ENCODE results near the gene TMEM150A. TPM values are rescaled to one million over a fixed set of nuclear protein-coding genes. Genes with fewer than 3 reads are reported as not detected.

TMEM150A gene
- total and polyA plus RNA-seq, 2 of the 13 experiments (the other 11 are each of a cell fraction or from before 2014, with no cell fraction given) = 30.1 to 70.4 TPM

DNA sequence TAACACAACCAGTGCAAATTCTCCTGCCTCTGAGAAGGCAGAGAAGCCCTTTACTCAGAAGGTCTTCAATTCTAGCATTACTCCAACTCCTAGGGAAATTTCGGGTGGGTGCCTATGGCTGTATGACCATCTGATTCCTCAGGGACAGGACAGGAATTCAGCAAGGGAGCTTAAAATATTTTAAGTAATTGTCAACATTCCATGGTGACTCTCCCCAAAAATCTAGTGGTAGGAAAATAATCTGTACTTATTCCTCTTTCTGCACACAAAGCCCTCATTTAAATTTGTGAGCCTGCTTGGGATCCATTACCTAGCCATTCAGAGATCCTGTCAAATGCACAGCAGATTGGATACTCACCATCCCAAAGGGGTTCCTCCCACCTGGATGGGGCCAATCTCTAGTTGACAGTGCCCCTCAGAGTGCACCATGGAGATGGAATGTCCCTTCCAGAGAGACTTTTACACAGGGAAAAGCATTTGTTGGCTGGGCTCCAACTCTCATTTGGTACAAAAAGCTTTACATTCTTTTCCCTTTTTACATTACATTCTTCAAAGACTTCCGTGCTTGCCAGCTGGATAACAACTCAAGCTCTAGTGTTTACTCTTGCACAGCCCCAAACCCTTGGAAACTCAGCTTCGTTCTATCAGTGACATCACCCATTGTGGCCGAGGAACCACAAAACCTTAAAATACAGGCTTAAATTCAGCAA lies 3.1 kb upstream of the TMEM150A start (continued):
- TF ChIP-seq ZNF292 (CRISPR knock-in tag; IDR thresholded peaks at IDR 0.05; ENCODE audit: borderline replicate concordance, low read depth) = no peak
- TF ChIP-seq FOXO1 (CRISPR knock-in tag; IDR thresholded peaks at IDR 0.05) = peak; percentile 28; the same call in 1 of the 2 replicates
- TF ChIP-seq ELF3 (CRISPR knock-in tag; IDR thresholded peaks at IDR 0.05) = peak; percentile 28; the same call in 1 of the 2 replicates
- TF ChIP-seq SOX13 (IDR thresholded peaks at IDR 0.05) = no peak
- peak in 1 of 2 experiments; percentile 67; a peak in 2 of 4 replicates for TF ChIP-seq SOX13 (CRISPR knock-in tag; conservative IDR thresholded peaks at IDR 0.05 in 1 of 2, IDR thresholded peaks at IDR 0.05 in 1 of 2)
- no peak for TF ChIP-seq ZFP62 (CRISPR knock-in tag; IDR thresholded peaks at IDR 0.05)
- TF ChIP-seq, protein P1, sequence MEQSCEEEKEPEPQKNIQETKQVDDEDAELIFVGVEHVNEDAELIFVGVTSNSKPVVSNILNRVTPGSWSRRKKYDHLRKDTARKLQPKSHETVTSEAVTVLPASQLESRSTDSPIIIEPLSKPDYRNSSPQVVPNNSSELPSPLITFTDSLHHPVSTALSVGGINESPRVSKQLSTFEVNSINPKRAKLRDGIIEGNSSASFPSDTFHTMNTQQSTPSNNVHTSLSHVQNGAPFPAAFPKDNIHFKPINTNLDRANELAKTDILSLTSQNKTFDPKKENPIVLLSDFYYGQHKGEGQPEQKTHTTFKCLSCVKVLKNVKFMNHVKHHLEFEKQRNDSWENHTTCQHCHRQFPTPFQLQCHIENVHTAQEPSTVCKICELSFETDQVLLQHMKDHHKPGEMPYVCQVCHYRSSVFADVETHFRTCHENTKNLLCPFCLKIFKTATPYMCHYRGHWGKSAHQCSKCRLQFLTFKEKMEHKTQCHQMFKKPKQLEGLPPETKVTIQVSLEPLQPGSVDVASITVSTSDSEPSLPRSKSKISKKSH (CRISPR knock-in tag; IDR thresholded peaks at IDR 0.05; ENCODE audit: borderline replicate concordance) = no peak
- no peak for TF ChIP-seq TBX3 (IDR thresholded peaks at IDR 0.05; ENCODE audit: borderline replicate concordance)
- peak; percentile 23; the same call in 1 of the 2 replicates for TF ChIP-seq RXRB (CRISPR knock-in tag; IDR thresholded peaks at IDR 0.05; ENCODE audit: borderline replicate concordance)
- TF ChIP-seq POLR2A (IDR thresholded peaks at IDR 0.05; ENCODE audit: insufficient read depth in 1 of 2, low read depth in 2 of 2, low read length in 2 of 2) = no peak
- TF ChIP-seq ZNF644 (CRISPR knock-in tag; IDR thresholded peaks at IDR 0.05; ENCODE audit: low read depth) = no peak
- peak; percentile 68 for TF ChIP-seq FOXA3 (CRISPR knock-in tag; IDR thresholded peaks at IDR 0.05)
- TF ChIP-seq, protein P2, sequence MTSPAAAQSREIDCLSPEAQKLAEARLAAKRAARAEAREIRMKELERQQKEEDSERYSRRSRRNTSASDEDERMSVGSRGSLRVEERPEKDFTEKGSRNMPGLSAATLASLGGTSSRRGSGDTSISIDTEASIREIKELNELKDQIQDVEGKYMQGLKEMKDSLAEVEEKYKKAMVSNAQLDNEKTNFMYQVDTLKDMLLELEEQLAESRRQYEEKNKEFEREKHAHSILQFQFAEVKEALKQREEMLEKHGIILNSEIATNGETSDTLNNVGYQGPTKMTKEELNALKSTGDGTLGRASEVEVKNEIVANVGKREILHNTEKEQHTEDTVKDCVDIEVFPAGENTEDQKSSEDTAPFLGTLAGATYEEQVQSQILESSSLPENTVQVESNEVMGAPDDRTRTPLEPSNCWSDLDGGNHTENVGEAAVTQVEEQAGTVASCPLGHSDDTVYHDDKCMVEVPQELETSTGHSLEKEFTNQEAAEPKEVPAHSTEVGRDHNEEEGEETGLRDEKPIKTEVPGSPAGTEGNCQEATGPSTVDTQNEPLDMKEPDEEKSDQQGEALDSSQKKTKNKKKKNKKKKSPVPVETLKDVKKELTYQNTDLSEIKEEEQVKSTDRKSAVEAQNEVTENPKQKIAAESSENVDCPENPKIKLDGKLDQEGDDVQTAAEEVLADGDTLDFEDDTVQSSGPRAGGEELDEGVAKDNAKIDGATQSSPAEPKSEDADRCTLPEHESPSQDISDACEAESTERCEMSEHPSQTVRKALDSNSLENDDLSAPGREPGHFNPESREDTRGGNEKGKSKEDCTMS (CRISPR knock-in tag; conservative IDR thresholded peaks at IDR 0.05) = no peak
- no peak for TF ChIP-seq IKZF4 (CRISPR knock-in tag; IDR thresholded peaks at IDR 0.05; ENCODE audit: borderline replicate concordance, low read depth, not compliant biosample characterization)
- TF ChIP-seq ISL2 (CRISPR knock-in tag; IDR thresholded peaks at IDR 0.05) = peak; percentile 47; the same call in 1 of the 2 replicates
- TF ChIP-seq MTF1 (CRISPR knock-in tag; IDR thresholded peaks at IDR 0.05) = no peak
- no peak for TF ChIP-seq GABPA (IDR thresholded peaks at IDR 0.05; ENCODE audit: low read depth, low read length)
- no peak for TF ChIP-seq GABPA (CRISPR knock-in tag; IDR thresholded peaks at IDR 0.05; ENCODE audit: low read depth)
- no peak for TF ChIP-seq YEATS4 (CRISPR knock-in tag; IDR thresholded peaks at IDR 0.05; ENCODE audit: borderline replicate concordance)
- TF ChIP-seq ERF (CRISPR knock-in tag; IDR thresholded peaks at IDR 0.05) = no peak
- TF ChIP-seq POLR2AphosphoS2 (IDR thresholded peaks at IDR 0.05; ENCODE audit: low read depth, low read length) = no peak
- TF ChIP-seq, protein P3, sequence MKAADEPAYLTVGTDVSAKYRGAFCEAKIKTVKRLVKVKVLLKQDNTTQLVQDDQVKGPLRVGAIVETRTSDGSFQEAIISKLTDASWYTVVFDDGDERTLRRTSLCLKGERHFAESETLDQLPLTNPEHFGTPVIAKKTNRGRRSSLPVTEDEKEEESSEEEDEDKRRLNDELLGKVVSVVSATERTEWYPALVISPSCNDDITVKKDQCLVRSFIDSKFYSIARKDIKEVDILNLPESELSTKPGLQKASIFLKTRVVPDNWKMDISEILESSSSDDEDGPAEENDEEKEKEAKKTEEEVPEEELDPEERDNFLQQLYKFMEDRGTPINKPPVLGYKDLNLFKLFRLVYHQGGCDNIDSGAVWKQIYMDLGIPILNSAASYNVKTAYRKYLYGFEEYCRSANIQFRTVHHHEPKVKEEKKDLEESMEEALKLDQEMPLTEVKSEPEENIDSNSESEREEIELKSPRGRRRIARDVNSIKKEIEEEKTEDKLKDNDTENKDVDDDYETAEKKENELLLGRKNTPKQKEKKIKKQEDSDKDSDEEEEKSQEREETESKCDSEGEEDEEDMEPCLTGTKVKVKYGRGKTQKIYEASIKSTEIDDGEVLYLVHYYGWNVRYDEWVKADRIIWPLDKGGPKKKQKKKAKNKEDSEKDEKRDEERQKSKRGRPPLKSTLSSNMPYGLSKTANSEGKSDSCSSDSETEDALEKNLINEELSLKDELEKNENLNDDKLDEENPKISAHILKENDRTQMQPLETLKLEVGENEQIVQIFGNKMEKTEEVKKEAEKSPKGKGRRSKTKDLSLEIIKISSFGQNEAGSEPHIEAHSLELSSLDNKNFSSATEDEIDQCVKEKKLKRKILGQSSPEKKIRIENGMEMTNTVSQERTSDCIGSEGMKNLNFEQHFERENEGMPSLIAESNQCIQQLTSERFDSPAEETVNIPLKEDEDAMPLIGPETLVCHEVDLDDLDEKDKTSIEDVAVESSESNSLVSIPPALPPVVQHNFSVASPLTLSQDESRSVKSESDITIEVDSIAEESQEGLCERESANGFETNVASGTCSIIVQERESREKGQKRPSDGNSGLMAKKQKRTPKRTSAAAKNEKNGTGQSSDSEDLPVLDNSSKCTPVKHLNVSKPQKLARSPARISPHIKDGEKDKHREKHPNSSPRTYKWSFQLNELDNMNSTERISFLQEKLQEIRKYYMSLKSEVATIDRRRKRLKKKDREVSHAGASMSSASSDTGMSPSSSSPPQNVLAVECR (CRISPR knock-in tag; IDR thresholded peaks at IDR 0.05; ENCODE audit: borderline replicate concordance) = peak; percentile 14; the same call in 1 of the 2 replicates
- no peak for TF ChIP-seq SMYD3 (CRISPR knock-in tag; IDR thresholded peaks at IDR 0.05)
